ENCODE results near the gene HIGD1C.

DNA sequence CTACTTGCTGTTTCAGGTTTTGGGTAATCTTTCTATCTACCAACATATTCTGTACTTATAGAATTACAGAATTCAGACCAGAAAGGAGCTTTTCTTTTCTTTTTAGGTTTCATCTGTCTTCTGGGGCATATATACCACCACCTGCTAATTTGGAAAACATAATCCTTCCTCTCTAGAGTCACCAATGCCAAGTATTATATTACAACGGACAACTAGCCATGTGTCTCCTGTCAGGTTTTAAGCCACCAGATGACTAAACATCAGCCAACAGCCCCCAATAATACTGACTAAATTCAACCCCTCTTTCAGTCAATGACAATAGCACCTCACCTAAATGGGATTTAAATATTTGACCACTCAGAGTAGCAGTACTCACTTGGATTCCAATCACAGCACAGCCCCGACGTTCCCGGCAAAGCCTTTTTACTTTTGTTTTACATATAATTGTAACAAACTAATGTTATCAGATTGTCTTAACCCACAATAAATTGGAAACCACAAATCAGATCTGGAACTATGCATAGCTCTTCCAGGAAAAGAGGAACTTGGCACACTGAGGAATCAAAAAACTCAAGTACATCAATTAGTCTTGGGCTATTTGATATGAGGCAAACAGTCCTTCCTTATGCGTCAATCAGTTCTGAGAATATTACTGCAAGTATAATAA is 60.4 kb downstream of the HIGD1C start:
- TF ChIP-seq, protein P1, sequence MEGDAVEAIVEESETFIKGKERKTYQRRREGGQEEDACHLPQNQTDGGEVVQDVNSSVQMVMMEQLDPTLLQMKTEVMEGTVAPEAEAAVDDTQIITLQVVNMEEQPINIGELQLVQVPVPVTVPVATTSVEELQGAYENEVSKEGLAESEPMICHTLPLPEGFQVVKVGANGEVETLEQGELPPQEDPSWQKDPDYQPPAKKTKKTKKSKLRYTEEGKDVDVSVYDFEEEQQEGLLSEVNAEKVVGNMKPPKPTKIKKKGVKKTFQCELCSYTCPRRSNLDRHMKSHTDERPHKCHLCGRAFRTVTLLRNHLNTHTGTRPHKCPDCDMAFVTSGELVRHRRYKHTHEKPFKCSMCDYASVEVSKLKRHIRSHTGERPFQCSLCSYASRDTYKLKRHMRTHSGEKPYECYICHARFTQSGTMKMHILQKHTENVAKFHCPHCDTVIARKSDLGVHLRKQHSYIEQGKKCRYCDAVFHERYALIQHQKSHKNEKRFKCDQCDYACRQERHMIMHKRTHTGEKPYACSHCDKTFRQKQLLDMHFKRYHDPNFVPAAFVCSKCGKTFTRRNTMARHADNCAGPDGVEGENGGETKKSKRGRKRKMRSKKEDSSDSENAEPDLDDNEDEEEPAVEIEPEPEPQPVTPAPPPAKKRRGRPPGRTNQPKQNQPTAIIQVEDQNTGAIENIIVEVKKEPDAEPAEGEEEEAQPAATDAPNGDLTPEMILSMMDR (IDR thresholded peaks at IDR 0.05), result no peak
- TF ChIP-seq, protein P2, sequence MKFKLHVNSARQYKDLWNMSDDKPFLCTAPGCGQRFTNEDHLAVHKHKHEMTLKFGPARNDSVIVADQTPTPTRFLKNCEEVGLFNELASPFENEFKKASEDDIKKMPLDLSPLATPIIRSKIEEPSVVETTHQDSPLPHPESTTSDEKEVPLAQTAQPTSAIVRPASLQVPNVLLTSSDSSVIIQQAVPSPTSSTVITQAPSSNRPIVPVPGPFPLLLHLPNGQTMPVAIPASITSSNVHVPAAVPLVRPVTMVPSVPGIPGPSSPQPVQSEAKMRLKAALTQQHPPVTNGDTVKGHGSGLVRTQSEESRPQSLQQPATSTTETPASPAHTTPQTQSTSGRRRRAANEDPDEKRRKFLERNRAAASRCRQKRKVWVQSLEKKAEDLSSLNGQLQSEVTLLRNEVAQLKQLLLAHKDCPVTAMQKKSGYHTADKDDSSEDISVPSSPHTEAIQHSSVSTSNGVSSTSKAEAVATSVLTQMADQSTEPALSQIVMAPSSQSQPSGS (CRISPR knock-in tag; IDR thresholded peaks at IDR 0.05; ENCODE audit: borderline replicate concordance, low read depth), result no peak
- TF ChIP-seq, protein P3, sequence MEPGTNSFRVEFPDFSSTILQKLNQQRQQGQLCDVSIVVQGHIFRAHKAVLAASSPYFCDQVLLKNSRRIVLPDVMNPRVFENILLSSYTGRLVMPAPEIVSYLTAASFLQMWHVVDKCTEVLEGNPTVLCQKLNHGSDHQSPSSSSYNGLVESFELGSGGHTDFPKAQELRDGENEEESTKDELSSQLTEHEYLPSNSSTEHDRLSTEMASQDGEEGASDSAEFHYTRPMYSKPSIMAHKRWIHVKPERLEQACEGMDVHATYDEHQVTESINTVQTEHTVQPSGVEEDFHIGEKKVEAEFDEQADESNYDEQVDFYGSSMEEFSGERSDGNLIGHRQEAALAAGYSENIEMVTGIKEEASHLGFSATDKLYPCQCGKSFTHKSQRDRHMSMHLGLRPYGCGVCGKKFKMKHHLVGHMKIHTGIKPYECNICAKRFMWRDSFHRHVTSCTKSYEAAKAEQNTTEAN (CRISPR knock-in tag; IDR thresholded peaks at IDR 0.05), result no peak
- TF ChIP-seq, protein P4, sequence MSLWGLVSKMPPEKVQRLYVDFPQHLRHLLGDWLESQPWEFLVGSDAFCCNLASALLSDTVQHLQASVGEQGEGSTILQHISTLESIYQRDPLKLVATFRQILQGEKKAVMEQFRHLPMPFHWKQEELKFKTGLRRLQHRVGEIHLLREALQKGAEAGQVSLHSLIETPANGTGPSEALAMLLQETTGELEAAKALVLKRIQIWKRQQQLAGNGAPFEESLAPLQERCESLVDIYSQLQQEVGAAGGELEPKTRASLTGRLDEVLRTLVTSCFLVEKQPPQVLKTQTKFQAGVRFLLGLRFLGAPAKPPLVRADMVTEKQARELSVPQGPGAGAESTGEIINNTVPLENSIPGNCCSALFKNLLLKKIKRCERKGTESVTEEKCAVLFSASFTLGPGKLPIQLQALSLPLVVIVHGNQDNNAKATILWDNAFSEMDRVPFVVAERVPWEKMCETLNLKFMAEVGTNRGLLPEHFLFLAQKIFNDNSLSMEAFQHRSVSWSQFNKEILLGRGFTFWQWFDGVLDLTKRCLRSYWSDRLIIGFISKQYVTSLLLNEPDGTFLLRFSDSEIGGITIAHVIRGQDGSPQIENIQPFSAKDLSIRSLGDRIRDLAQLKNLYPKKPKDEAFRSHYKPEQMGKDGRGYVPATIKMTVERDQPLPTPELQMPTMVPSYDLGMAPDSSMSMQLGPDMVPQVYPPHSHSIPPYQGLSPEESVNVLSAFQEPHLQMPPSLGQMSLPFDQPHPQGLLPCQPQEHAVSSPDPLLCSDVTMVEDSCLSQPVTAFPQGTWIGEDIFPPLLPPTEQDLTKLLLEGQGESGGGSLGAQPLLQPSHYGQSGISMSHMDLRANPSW (CRISPR knock-in tag; conservative IDR thresholded peaks at IDR 0.05; ENCODE audit: low read depth), result no peak
- TF ChIP-seq ZNF121 (CRISPR knock-in tag; IDR thresholded peaks at IDR 0.05) (no peak), ELF4 (CRISPR knock-in tag; IDR thresholded peaks at IDR 0.05; ENCODE audit: low read depth) (no peak), CBFB (CRISPR knock-in tag; IDR thresholded peaks at IDR 0.05; ENCODE audit: low read depth) (no peak), SP1 (CRISPR knock-in tag; conservative IDR thresholded peaks at IDR 0.05) (no peak), FOXP1 (CRISPR knock-in tag; IDR thresholded peaks at IDR 0.05; ENCODE audit: borderline replicate concordance) (no peak)
- TF ChIP-seq, protein P5, sequence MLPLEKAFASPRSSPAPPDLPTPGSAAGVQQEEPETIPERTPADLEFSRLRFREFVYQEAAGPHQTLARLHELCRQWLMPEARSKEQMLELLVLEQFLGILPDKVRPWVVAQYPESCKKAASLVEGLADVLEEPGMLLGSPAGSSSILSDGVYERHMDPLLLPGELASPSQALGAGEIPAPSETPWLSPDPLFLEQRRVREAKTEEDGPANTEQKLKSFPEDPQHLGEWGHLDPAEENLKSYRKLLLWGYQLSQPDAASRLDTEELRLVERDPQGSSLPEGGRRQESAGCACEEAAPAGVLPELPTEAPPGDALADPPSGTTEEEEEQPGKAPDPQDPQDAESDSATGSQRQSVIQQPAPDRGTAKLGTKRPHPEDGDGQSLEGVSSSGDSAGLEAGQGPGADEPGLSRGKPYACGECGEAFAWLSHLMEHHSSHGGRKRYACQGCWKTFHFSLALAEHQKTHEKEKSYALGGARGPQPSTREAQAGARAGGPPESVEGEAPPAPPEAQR (CRISPR knock-in tag; IDR thresholded peaks at IDR 0.05), result no peak
- TF ChIP-seq, protein P6, sequence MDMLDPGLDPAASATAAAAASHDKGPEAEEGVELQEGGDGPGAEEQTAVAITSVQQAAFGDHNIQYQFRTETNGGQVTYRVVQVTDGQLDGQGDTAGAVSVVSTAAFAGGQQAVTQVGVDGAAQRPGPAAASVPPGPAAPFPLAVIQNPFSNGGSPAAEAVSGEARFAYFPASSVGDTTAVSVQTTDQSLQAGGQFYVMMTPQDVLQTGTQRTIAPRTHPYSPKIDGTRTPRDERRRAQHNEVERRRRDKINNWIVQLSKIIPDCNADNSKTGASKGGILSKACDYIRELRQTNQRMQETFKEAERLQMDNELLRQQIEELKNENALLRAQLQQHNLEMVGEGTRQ (CRISPR knock-in tag; IDR thresholded peaks at IDR 0.05), result no peak
- TF ChIP-seq, protein P7, sequence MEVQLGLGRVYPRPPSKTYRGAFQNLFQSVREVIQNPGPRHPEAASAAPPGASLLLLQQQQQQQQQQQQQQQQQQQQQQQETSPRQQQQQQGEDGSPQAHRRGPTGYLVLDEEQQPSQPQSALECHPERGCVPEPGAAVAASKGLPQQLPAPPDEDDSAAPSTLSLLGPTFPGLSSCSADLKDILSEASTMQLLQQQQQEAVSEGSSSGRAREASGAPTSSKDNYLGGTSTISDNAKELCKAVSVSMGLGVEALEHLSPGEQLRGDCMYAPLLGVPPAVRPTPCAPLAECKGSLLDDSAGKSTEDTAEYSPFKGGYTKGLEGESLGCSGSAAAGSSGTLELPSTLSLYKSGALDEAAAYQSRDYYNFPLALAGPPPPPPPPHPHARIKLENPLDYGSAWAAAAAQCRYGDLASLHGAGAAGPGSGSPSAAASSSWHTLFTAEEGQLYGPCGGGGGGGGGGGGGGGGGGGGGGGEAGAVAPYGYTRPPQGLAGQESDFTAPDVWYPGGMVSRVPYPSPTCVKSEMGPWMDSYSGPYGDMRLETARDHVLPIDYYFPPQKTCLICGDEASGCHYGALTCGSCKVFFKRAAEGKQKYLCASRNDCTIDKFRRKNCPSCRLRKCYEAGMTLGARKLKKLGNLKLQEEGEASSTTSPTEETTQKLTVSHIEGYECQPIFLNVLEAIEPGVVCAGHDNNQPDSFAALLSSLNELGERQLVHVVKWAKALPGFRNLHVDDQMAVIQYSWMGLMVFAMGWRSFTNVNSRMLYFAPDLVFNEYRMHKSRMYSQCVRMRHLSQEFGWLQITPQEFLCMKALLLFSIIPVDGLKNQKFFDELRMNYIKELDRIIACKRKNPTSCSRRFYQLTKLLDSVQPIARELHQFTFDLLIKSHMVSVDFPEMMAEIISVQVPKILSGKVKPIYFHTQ (CRISPR knock-in tag; IDR thresholded peaks at IDR 0.05), result no peak
- TF ChIP-seq, protein P8, sequence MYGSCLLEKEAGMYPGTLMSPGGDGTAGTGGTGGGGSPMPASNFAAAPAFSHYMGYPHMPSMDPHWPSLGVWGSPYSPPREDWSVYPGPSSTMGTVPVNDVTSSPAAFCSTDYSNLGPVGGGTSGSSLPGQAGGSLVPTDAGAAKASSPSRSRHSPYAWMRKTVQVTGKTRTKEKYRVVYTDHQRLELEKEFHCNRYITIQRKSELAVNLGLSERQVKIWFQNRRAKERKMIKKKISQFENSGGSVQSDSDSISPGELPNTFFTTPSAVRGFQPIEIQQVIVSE (CRISPR knock-in tag; IDR thresholded peaks at IDR 0.05; ENCODE audit: borderline replicate concordance), result no peak

Data from WTC11 (cell line).